ENCODE measurements around the gene DYNAP.
A peak's percentile ranks its signal among the peaks of the same experiment; 100 is the strongest.

DYNAP gene

DNA sequence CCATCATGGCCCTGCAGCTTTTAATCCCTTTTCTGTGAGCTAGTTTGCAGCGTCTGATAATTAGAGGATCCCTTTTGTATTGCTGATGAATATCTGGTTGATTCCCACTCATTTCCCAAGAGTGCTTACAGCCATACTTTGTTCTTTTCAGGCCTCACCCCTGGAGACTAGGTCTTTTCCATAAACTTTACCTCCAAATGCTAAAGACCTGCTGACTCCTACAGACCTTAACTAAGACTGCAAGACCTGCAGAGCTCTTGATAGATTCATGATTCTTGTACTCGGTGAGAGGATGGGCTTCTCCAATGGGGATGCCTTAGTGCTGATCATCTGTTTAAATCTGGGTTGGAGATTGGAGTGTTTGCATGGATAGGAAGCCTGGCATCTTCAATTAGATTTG lies 33.1 kb upstream of the DYNAP start:
- H3K27me3 ChIP-seq (ENCODE audit: insufficient read depth, low read depth) = no peaks in the 10 kb centered on the region
- no peak overlapping the region for H3K4me2 ChIP-seq
- TF ChIP-seq, protein P1, sequence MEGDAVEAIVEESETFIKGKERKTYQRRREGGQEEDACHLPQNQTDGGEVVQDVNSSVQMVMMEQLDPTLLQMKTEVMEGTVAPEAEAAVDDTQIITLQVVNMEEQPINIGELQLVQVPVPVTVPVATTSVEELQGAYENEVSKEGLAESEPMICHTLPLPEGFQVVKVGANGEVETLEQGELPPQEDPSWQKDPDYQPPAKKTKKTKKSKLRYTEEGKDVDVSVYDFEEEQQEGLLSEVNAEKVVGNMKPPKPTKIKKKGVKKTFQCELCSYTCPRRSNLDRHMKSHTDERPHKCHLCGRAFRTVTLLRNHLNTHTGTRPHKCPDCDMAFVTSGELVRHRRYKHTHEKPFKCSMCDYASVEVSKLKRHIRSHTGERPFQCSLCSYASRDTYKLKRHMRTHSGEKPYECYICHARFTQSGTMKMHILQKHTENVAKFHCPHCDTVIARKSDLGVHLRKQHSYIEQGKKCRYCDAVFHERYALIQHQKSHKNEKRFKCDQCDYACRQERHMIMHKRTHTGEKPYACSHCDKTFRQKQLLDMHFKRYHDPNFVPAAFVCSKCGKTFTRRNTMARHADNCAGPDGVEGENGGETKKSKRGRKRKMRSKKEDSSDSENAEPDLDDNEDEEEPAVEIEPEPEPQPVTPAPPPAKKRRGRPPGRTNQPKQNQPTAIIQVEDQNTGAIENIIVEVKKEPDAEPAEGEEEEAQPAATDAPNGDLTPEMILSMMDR (conservative IDR thresholded peaks at IDR 0.05; ENCODE audit: low read depth, low read length) = no peak
- H4K20me1 ChIP-seq (ENCODE audit: insufficient read depth) = no peaks in the 10 kb centered on the region
- no peak overlapping the region for H3K27ac ChIP-seq
- no peak overlapping the region for H3K4me3 ChIP-seq (IDR thresholded peaks at IDR 0.05; ENCODE audit: insufficient read depth, low read depth, low read length)
- no peak overlapping the region for H2AFZ ChIP-seq (ENCODE audit: low read depth)
- H3K36me3 ChIP-seq (ENCODE audit: insufficient read depth) = no peaks in the 10 kb centered on the region
- H3K9ac ChIP-seq = no peak overlapping the region
- H3K4me1 ChIP-seq (ENCODE audit: low read depth, poor library complexity, severe bottlenecking) = no peaks in the 10 kb centered on the region
- no peaks in the 10 kb centered on the region for H3K79me2 ChIP-seq (ENCODE audit: insufficient read depth, low read depth)

DNA sequence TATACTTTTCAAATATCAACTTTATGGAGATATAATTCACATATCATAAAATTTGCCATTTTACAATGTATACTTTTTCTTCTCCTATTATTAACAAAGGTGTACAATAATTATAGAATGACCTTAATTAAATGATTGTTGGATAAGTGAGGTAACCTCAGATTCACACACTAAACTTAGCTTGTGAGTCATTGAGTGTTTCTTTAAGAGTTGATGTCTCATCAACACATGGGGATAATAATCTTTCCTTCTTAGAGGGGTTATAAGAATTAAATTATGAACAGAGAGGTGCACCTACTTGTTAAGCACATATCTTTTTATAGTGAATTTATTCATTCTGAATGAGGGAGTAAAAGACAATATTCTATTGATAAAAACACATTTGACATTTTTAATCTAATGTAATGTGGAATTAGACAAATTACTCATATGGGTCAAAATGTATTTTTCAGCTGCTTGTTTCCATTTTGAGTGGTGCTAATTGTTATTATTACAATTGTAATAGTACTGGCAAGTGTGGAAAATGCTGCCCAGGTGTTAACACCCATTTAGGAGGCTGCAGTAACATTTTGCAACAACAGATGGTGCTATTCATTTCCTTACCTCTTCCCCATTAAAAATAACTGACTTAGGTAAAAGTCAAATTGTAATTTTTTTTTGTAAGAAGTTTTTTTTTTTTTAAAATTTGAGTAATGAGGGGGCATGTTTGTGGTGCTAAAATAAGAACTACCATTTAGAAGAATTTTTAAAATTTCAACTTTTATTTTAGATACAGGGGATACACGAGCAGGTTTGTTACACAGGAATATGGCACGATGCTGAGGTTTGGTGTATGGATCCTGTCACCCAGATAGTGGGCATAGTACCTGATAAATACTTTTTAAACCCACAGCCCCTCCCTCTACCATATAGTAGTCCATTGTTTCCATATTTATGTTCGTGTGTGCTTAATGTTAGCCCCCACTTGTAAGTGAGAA lies 32.1 kb upstream of the DYNAP start:
- no peak overlapping the region for H3K4me2 ChIP-seq

DNA sequence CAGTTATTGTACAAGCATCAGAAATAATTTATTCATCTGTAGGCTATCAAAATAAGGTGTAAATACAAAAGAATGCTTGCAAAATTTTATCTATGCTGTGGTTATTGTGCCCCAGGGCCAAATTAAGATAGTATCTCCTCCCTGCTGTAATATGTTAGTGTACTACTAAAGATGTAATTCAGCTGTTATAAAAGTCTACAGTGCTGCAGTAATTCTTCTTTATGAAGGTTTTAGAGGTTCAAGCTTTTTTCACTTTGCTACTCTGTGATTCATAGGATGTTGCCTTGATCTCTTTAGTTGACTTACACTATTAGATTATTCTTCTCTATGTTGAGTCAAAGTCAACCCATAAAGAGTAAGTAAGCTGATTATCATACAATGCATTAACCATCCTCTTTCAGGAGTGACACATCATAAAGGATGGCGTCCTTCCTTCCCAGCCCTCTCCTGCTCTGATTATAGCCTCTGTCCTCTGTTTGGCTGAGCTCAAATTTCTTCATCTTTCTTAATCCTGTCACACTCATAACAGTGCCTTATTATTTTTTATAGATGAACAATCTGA lies 29.3 kb upstream of the DYNAP start:
- H3K9ac ChIP-seq = no peak overlapping the region
- no peak overlapping the region for H3K4me2 ChIP-seq
- no peak overlapping the region for H3K27ac ChIP-seq
- H3K27me3 ChIP-seq (ENCODE audit: insufficient read depth, low read depth) = no peaks in the 10 kb centered on the region
- no peaks in the 10 kb centered on the region for H3K36me3 ChIP-seq (ENCODE audit: insufficient read depth)
- H4K20me1 ChIP-seq (ENCODE audit: insufficient read depth) = no peaks in the 10 kb centered on the region
- H3K4me1 ChIP-seq (ENCODE audit: low read depth, poor library complexity, severe bottlenecking) = no peaks in the 10 kb centered on the region
- TF ChIP-seq, protein P1 (conservative IDR thresholded peaks at IDR 0.05; ENCODE audit: low read depth, low read length) = no peak
- no peak overlapping the region for H3K4me3 ChIP-seq (IDR thresholded peaks at IDR 0.05; ENCODE audit: insufficient read depth, low read depth, low read length)
- H3K79me2 ChIP-seq (ENCODE audit: insufficient read depth, low read depth) = no peaks in the 10 kb centered on the region
- no peak overlapping the region for H2AFZ ChIP-seq (ENCODE audit: low read depth)

More for the DNA sequence above, 32.1 kb upstream of the DYNAP start:
- TF ChIP-seq, protein P1 (conservative IDR thresholded peaks at IDR 0.05; ENCODE audit: low read depth, low read length) = peak; percentile 87
- Histone ChIP-seq H3K9ac (no peak overlapping the region), H3K27me3 (ENCODE audit: insufficient read depth, low read depth) (no peaks in the 10 kb centered on the region), H3K36me3 (ENCODE audit: insufficient read depth) (no peaks in the 10 kb centered on the region), H3K79me2 (ENCODE audit: insufficient read depth, low read depth) (no peaks in the 10 kb centered on the region), H3K4me3 (IDR thresholded peaks at IDR 0.05; ENCODE audit: insufficient read depth, low read depth, low read length) (no peak overlapping the region), H4K20me1 (ENCODE audit: insufficient read depth) (no peaks in the 10 kb centered on the region), H3K27ac (no peak overlapping the region), H2AFZ (ENCODE audit: low read depth) (no peak overlapping the region), H3K4me1 (ENCODE audit: low read depth, poor library complexity, severe bottlenecking) (no peaks in the 10 kb centered on the region)

DNA sequence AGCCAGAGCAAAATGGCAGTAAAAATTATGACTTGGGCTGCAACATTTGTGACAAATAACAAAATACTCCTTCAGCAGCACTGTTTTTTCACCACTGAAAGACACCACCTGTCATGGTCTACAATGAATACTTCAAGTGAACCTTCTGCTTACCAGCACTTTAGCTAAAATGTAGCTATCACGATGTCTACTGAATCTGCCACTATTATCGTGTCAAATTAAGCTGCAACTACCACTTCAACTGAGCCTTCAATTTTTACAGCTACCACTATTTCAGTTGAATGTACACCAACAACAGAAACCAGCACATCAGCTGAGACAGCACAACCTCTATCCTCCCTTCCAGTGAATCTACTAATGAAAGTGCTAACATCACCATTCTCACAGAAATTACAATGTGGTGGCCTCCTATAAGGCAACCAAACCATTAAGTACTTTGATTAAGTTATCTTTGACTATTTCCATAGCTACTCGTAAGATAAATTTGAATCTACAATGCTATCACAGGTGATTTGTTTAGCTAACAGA lies 10.8 kb upstream of the DYNAP start:
- H3K27me3 ChIP-seq (ENCODE audit: insufficient read depth, low read depth) = no peaks in the 10 kb centered on the region
- TF ChIP-seq, protein P1 (conservative IDR thresholded peaks at IDR 0.05; ENCODE audit: low read depth, low read length) = no peak
- peak overlapping the region; percentile 21; the same call in 1 of the 2 replicates for H3K27ac ChIP-seq
- H2AFZ ChIP-seq (ENCODE audit: low read depth) = peak overlapping the region; percentile 10; the same call in 1 of the 2 replicates
- H3K36me3 ChIP-seq (ENCODE audit: insufficient read depth) = no peaks in the 10 kb centered on the region
- no peaks in the 10 kb centered on the region for H4K20me1 ChIP-seq (ENCODE audit: insufficient read depth)
- H3K4me1 ChIP-seq (ENCODE audit: low read depth, poor library complexity, severe bottlenecking) = peaks cover 25% of the 10 kb centered on the region
- H3K4me2 ChIP-seq = peak overlapping the region; percentile 38
- H3K4me3 ChIP-seq (IDR thresholded peaks at IDR 0.05; ENCODE audit: insufficient read depth, low read depth, low read length) = no peak overlapping the region
- H3K9ac ChIP-seq = no peak overlapping the region
- no peaks in the 10 kb centered on the region for H3K79me2 ChIP-seq (ENCODE audit: insufficient read depth, low read depth)

Data from KMS-11 (cell line).